Measurements from ENCODE around the gene CNPPD1. TPM values are rescaled to one million over a fixed set of nuclear protein-coding genes. Genes with fewer than 3 reads are reported as not detected.

Gene CNPPD1
- total and polyA plus RNA-seq, 2 of the 8 experiments (the other 6 are each of a cell fraction or from before 2014, with no cell fraction given): 32.9 to 35.9 TPM

- no peak overlapping the region for H3K23ac ChIP-seq (ENCODE audit: insufficient read length)
- peaks cover 0 to 2% (median 0%) of the 10 kb centered on the region in 4 experiments; a peak in 3 of 8 replicates for H3K36me3 ChIP-seq (ENCODE audit: control insufficient read depth in 2 of 4, insufficient read depth in 4 of 4, low read length in 3 of 4)
- H3K4ac ChIP-seq (replicated peaks; ENCODE audit: insufficient read length, low read depth, low read length): peak overlapping the region; percentile 4
- H4K91ac ChIP-seq (replicated peaks; ENCODE audit: insufficient read length, low read length): no peak overlapping the region
- H2BK20ac ChIP-seq (ENCODE audit: low read length): no peak overlapping the region
- H2BK15ac ChIP-seq (ENCODE audit: low read length): no peak overlapping the region
- no peak for FAIRE-seq
- H2AK5ac ChIP-seq (ENCODE audit: low read depth, low read length): no peak overlapping the region
- no peak for DNase-seq (ENCODE audit: low read depth in 1 of 2, low spot score in 2 of 2)
- no peak overlapping the region for H4K8ac ChIP-seq (ENCODE audit: extremely low read depth, insufficient read depth, low read length)
- no peak overlapping the region for H3K27ac ChIP-seq (ENCODE audit: low read depth, low read length)
- H2AFZ ChIP-seq (ENCODE audit: low read length): peak overlapping the region; percentile 37; the same call in 1 of the 2 replicates
- POLR2A ChIA-PET (ENCODE audit: partially characterized antibody): no interaction called here
- CTCF ChIA-PET (ENCODE audit: partially characterized antibody): no interaction called here
- H3K27me3 ChIP-seq (replicated peaks in 1 of 4; ENCODE audit: control insufficient read depth in 3 of 4, extremely low read depth in 1 of 4, insufficient read depth in 3 of 4, low read length in 3 of 4): no peaks in the 10 kb centered on the region; a peak in 2 of 7 replicates
- peak overlapping the region; percentile 32 to 83 (median 78) for H3K4me3 ChIP-seq (ENCODE audit: extremely low read depth in 1 of 4, insufficient read depth in 2 of 4, low read depth in 3 of 4, low read length in 4 of 4)
- no peaks in the 10 kb centered on the region for H3K9me3 ChIP-seq (ENCODE audit: insufficient read depth in 2 of 2, low read depth in 1 of 2, low read length in 1 of 2)
- H3K14ac ChIP-seq (ENCODE audit: insufficient read length): no peak overlapping the region
- WGBS, 2 experiments (ENCODE audit: extremely low coverage in 1 of 2, insufficient coverage in 1 of 2, insufficient read length in 1 of 2, insufficient replicate concordance in 2 of 2, low coverage in 1 of 2, low lambda C conversion rate in 2 of 2, missing lambda C conversion rate in 1 of 2): 61% methylated on average over 4 of the region's 4 CpGs; no CpG with 5 or more reads in 1 of the 2 experiments
- peaks cover 0 to 5% (median 2%) of the 10 kb centered on the region in 4 experiments; a peak in 3 of 7 replicates for H3K4me1 ChIP-seq (replicated peaks in 1 of 4; ENCODE audit: control insufficient read depth in 3 of 4, insufficient read depth in 4 of 4, low read length in 3 of 4)
- H3K23me2 ChIP-seq (ENCODE audit: low read depth, low read length): peaks cover 2% of the 10 kb centered on the region; the same call in 1 of the 2 replicates
- no peak overlapping the region for H2BK120ac ChIP-seq (replicated peaks; ENCODE audit: low read depth, low read length)
- peak overlapping the region; percentile 35 to 83 for H3K4me2 ChIP-seq (ENCODE audit: insufficient read depth in 1 of 2, low read depth in 2 of 2, low read length in 2 of 2)
- H2BK5ac ChIP-seq (ENCODE audit: low read depth, low read length): no peak overlapping the region; the same call in 1 of the 2 replicates
- H3K79me1 ChIP-seq (ENCODE audit: low read depth, low read length): no peaks in the 10 kb centered on the region; the same call in 1 of the 2 replicates
- no peak overlapping the region for H3K9ac ChIP-seq (replicated peaks in 1 of 4; ENCODE audit: extremely low read depth in 1 of 4, low read depth in 3 of 4, low read length in 3 of 4)
- H3K56ac ChIP-seq (replicated peaks; ENCODE audit: insufficient read length, low read depth, low read length): no peak overlapping the region
- no peak overlapping the region for H2BK12ac ChIP-seq (ENCODE audit: low read depth, low read length)
- peaks cover 2 to 8% of the 10 kb centered on the region in 2 experiments for H4K20me1 ChIP-seq (replicated peaks in 1 of 2; ENCODE audit: control insufficient read depth in 1 of 2, insufficient read depth in 2 of 2, low read length in 2 of 2)
- no peak overlapping the region for H4K5ac ChIP-seq (ENCODE audit: insufficient read length, low read depth, low read length)
- no peak overlapping the region for H3K18ac ChIP-seq (ENCODE audit: extremely low read depth, low read length)
- H3K79me2 ChIP-seq (ENCODE audit: control insufficient read depth in 1 of 2, insufficient read depth in 2 of 2, low read length in 2 of 2): no peaks in the 10 kb centered on the region
- TF ChIP-seq NANOG (IDR thresholded peaks at IDR 0.05; ENCODE audit: insufficient read depth, low read depth, low read length, poor library complexity, severe bottlenecking): no peak
- TF ChIP-seq TCF12 (IDR thresholded peaks at IDR 0.05; ENCODE audit: low read depth, low read length): no peak
- no peak for TF ChIP-seq BCL11A (IDR thresholded peaks at IDR 0.05; ENCODE audit: low read depth in 2 of 2, low read length in 2 of 2)
- no peak for TF ChIP-seq CBX8 (IDR thresholded peaks at IDR 0.05; ENCODE audit: borderline replicate concordance, low read depth, low read length)
- no peak for TF ChIP-seq RAD21 (IDR thresholded peaks at IDR 0.05 in 1 of 2, conservative IDR thresholded peaks at IDR 0.05 in 1 of 2; ENCODE audit: low read depth in 2 of 2, low read length in 2 of 2)
- no peak for TF ChIP-seq GTF2F1 (IDR thresholded peaks at IDR 0.05; ENCODE audit: borderline replicate concordance, low read depth, low read length)
- no peak for TF ChIP-seq TAF7 (optimal IDR thresholded peaks at IDR 0.05; ENCODE audit: borderline replicate concordance, low read depth, low read length)
- no peak for TF ChIP-seq SUZ12 (IDR thresholded peaks at IDR 0.05; ENCODE audit: low read length)
- TF ChIP-seq SP1 (IDR thresholded peaks at IDR 0.05; ENCODE audit: low read depth, low read length): no peak
- TF ChIP-seq ASH2L (IDR thresholded peaks at IDR 0.05; ENCODE audit: low read length): no peak
- TF ChIP-seq CHD2 (IDR thresholded peaks at IDR 0.05; ENCODE audit: low read length): no peak
- TF ChIP-seq EGR1 (IDR thresholded peaks at IDR 0.05; ENCODE audit: borderline replicate concordance, low read depth, low read length): no peak
- TF ChIP-seq ATF3 (IDR thresholded peaks at IDR 0.05; ENCODE audit: insufficient read depth, low read depth, low read length): no peak
Observed at GRCh38 chr2:219161097-219161496, 15.6 kb downstream of the CNPPD1 start.

Data from H1 (cell line).